Activated CD4-positive, alpha-beta T cell treated with anti-CD3 and anti-CD28 coated beads, Interleukin-2, amount 10 ng/mL, durations not matched to agents 7 days and 5 days (primary cell): ENCODE results near the gene OTOP1. TPM values are rescaled to one million over a fixed set of nuclear protein-coding genes. Genes with fewer than 3 reads are reported as not detected.
"Not testable (repeated sequence)": the region's sequence is repeated elsewhere in the genome, so short reads cannot be mapped to it uniquely, and the experiment has no call there.

Experiments used
- CTCF ChIA-PET: fragments of 350-600 bp; sonication (Branson Sonifier 250); formaldehyde crosslinking; loops from one replicate; lab custom pipeline; 2021; ENCODE audit warnings: antibody characterized with exemption; lab: Charles Lee
- POLR2A ChIA-PET: fragments of 350-600 bp; sonication (Branson Sonifier 250); formaldehyde crosslinking; loops from one replicate; lab custom pipeline; 2021; ENCODE audit warnings: antibody characterized with exemption; lab: Charles Lee
- DNase-seq: peaks from one replicate; pipeline ENCODE4 v3.0.0-alpha.2; 2020
- H3K27ac Mint-ChIP-seq: one replicate; pipeline ENCODE4 v1.8.0; 2021; ENCODE audit warnings: mild to moderate bottlenecking, moderate library complexity, mixed read lengths
- H3K27me3 Mint-ChIP-seq: one replicate; pipeline ENCODE4 v1.8.0; 2021; ENCODE audit warnings: mixed read lengths
- H3K36me3 Mint-ChIP-seq: one replicate; pipeline ENCODE4 v1.8.0; 2021; ENCODE audit warnings: low read depth, mixed read lengths
- H3K4me1 Mint-ChIP-seq: one replicate; pipeline ENCODE4 v1.8.0; 2021; ENCODE audit warnings: mixed read lengths
- H3K4me3 Mint-ChIP-seq: one replicate; pipeline ENCODE4 v1.8.0; 2021; ENCODE audit warnings: mild to moderate bottlenecking, moderate library complexity, mixed read lengths
- H3K9me3 Mint-ChIP-seq: one replicate; pipeline ENCODE4 v1.8.0; 2021; ENCODE audit warnings: mixed read lengths
- total RNA-seq, 2 experiments: library from RNA; stranded (reverse); gene quantifications; one replicate each; pipeline ENCODE4 v1.2.3, GENCODE V29; 2021

OTOP1 gene
- total RNA-seq, 2 experiments from 2014 or later, result not detected

DNA sequence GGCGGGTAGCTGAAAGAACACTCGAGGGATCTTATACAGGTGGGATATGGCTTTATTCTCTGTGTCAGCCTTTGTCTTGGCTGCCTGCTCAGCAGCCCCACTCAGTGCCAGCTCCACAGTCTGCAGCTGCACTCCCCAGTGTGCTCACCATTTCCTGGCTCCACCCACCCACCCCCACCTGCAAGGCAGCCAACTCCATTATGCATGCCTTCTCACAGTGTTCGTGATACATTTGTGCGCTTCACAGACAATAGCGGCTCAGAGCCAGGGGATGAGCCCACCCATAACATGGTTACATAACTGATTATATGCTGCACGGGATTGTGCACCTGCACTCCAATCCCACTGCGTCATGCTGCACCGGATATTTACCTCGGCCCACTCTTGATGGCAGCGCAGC lies 30.1 kb upstream of the OTOP1 start:
- peaks cover 2% of the 10 kb centered on the region for H3K27me3 Mint-ChIP-seq
- H3K4me1 Mint-ChIP-seq, result peaks cover 2% of the 10 kb centered on the region
- DNase-seq, result no peak
- ChIA-PET POLR2A (no interaction called here), CTCF (no interaction called here)
- no peaks in the 10 kb centered on the region for H3K9me3 Mint-ChIP-seq
- H3K36me3 Mint-ChIP-seq, result no peaks in the 10 kb centered on the region
- no peak overlapping the region for H3K27ac Mint-ChIP-seq
- H3K4me3 Mint-ChIP-seq, result no peak overlapping the region

DNA sequence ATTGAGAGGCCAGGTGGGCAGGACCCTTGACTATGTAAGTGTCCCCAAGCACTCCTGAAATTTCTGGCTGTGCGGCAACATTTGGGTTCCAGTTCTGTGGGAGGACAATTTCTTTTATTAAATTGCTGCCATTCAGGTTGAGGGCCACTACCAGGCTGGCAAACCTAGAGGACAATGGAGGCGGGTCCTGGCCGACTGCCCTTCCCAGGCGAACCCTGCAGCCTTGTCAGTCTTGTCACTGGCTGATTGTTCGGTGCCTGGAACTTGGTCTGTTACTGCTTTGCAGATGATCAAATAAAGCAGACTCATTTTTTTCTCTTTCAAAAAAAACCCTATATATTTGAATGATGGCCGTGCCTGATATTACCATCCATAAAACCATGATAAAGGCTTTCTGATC lies 27.9 kb upstream of the OTOP1 start:
- H3K4me1 Mint-ChIP-seq, result no peaks in the 10 kb centered on the region
- no peak for DNase-seq
- H3K36me3 Mint-ChIP-seq, result no peaks in the 10 kb centered on the region
- no peaks in the 10 kb centered on the region for H3K9me3 Mint-ChIP-seq
- H3K27me3 Mint-ChIP-seq, result peaks cover 2% of the 10 kb centered on the region
- no peak overlapping the region for H3K27ac Mint-ChIP-seq
- H3K4me3 Mint-ChIP-seq, result no peak overlapping the region
- POLR2A ChIA-PET, result no interaction called here
- CTCF ChIA-PET, result no interaction called here

DNA sequence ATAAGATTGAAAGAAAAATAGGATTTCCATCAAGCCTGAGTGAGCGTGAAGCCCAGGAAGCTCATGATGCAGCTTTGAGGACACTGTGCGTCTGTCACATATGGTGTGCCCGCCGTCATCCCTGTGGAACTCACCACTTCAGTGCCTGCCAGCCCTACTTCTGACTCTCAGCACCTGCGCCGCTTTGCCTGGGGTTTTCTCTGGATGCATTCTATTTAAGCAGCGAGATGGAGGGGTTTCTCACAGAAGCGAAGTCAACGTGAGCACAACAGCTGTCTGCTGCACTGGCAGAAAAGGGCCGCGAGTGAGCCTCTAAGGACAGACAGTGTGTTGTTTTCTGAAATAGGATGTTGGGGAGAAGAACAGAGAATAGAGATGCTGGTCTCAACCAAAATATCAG lies 27.5 kb upstream of the OTOP1 start:
- H3K27me3 Mint-ChIP-seq, result peaks cover 2% of the 10 kb centered on the region
- no peak for DNase-seq
- ChIA-PET CTCF (no interaction called here), POLR2A (no interaction called here)
- H3K27ac Mint-ChIP-seq, result no peak overlapping the region
- peaks cover under 1% of the 10 kb centered on the region for H3K4me1 Mint-ChIP-seq
- no peaks in the 10 kb centered on the region for H3K36me3 Mint-ChIP-seq
- H3K4me3 Mint-ChIP-seq, result no peak overlapping the region
- no peaks in the 10 kb centered on the region for H3K9me3 Mint-ChIP-seq

DNA sequence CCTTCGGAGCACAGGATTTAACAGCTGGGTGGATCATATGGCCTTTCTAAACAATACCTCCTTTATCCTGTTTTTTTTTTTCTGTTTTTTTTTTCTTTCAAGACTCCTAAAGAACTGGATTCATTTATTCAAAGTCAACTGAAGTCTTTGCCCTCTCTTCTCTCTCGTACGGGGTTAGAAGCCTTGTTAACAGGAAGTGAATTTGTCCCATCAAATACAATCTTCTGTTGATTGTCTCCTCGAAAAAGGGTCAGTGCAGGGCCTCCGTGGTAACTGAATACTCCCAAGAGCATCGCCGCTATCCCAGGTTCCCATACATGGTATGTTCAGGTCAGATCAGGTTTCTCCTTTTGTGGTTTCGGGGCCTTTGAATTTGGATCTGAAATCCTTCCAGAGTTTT lies 23.1 kb upstream of the OTOP1 start:
- ChIA-PET POLR2A (no interaction called here), CTCF (interaction anchor here (0.6 to 2.4 kb wide), 3 partner anchors 20 to 310 kb away, joined by 3 to 8 read pairs (median 4); no protein-coding TSS in a partner anchor)
- peaks cover 2% of the 10 kb centered on the region for H3K27me3 Mint-ChIP-seq
- H3K27ac Mint-ChIP-seq, result peak overlapping the region; percentile 10
- H3K4me1 Mint-ChIP-seq, result peaks cover 28% of the 10 kb centered on the region
- H3K36me3 Mint-ChIP-seq, result peaks cover 10% of the 10 kb centered on the region
- H3K4me3 Mint-ChIP-seq, result peak overlapping the region; percentile 2
- DNase-seq, result no peak
- H3K9me3 Mint-ChIP-seq, result no peaks in the 10 kb centered on the region

- H3K9me3 Mint-ChIP-seq, H3K27me3 Mint-ChIP-seq, DNase-seq: not testable (repeated sequence)
- Mint-ChIP-seq H3K4me3 (peak overlapping the region; percentile 91), H3K36me3 (peaks cover 15% of the 10 kb centered on the region), H3K27ac (peak overlapping the region; percentile 98), H3K4me1 (peaks cover 28% of the 10 kb centered on the region)
- CTCF ChIA-PET, result interaction anchor here (0.6 to 2.4 kb wide), 5 partner anchors 10 to 311 kb away, joined by 3 to 8 read pairs (median 4); no protein-coding TSS in a partner anchor
- POLR2A ChIA-PET, result interaction anchor here (1.9 kb wide), 1 partner anchor 41 kb away, joined by 9 read pairs; the partner anchor contains the start of genes LYAR and ZBTB49
These were observed 22.6 kb upstream of the OTOP1 start for GRCh38 chr4:4249342-4249741.

DNA sequence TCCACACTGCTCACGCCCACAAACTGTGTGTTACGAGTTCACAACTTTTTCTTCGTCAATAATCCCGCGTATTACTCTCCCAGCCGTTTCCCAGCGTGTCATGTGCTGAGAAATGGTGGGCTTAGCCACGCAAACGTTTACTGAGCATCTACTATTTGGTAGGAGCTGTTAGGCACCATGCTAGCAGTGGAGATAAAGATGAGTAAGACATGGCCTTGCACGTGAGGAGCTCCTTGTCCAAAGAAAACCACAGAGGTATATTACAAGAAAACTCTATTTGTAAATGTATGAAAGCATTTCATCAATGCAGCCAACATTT lies 22.1 kb upstream of the OTOP1 start:
- Mint-ChIP-seq H3K27ac (peak overlapping the region; percentile 98), H3K27me3 (no peaks in the 10 kb centered on the region), H3K9me3 (no peaks in the 10 kb centered on the region), H3K4me1 (peaks cover 28% of the 10 kb centered on the region), H3K4me3 (peak overlapping the region; percentile 91), H3K36me3 (peaks cover 15% of the 10 kb centered on the region)
- ChIA-PET POLR2A (interaction anchor here (1.9 kb wide), 1 partner anchor 41 kb away, joined by 9 read pairs; the partner anchor contains the start of genes LYAR and ZBTB49), CTCF (interaction anchor here (1.7 to 2.4 kb wide), 3 partner anchors 11 to 25 kb away, joined by 3 to 8 read pairs (median 7); no protein-coding TSS in a partner anchor)
- no peak for DNase-seq

DNA sequence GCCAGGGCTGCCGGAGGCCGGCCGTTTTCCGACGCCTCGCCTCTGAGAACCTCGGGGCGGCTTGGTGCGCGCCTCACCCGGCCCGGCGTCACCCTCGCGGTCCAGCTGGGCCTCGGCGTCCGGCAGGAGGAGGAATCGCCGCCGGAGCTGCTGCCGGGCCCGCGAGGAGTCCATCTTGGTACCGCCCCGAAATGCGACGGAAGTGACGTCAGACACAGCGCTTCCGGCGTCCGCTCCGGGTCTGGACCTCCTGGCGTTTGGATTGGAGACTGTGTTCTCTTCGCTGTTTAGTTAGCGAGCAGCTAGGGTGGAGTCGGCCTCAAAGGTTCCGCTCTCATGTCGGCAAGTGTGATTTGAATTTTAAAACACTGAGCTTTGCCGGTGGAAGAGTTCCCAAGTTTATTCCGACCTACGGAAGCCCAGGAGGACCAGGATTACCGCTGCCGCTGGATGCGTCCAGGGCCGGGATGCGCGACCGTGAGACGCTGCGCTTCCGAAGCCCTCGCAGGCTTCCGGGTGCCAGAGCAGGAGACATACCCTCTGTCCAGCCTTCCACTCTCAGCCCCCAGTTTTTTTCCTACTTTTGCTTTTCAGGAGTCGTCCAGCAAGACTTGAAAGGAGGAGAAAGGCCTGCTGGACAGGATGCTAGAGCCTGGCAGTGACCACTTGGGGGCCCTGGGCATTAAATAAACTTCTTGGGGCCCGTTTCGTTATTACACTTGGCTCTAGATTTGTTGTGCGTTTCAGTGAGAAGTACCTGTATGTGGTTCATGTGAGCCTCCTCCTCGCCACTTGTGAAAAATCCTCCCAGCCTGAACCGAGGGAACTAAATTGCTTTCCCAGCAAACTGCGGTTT lies 21.5 kb upstream of the OTOP1 start, which contains the start of gene TMEM128:
Gene TMEM128, minus strand, starts transcription at position 195 of the 856 bp plus-strand sequence. Its CDS starts 21 bp downstream, at position 174.
- POLR2A ChIA-PET, result interaction anchor here (1.9 kb wide), 1 partner anchor 42 kb away, joined by 9 read pairs; the partner anchor contains the start of genes LYAR and ZBTB49
- Mint-ChIP-seq H3K4me3 (peak within 1 kb of the TSS; percentile 91), H3K9me3 (no peaks in the 10 kb centered on the region), H3K4me1 (peaks cover 28% of the 10 kb centered on the region), H3K27me3 (no peaks in the 10 kb centered on the region), H3K36me3 (peaks cover 21% of the 10 kb centered on the region), H3K27ac (peak within 1 kb of the TSS; percentile 98)
- CTCF ChIA-PET, result interaction anchor here (0.7 to 2.4 kb wide), 4 partner anchors 11 to 294 kb away, joined by 3 to 8 read pairs (median 5); no protein-coding TSS in a partner anchor
- DNase-seq, result peak; percentile 93

GRCh38 chr4:4247696-4248028 lies 20.9 kb upstream of the OTOP1 start:
- POLR2A ChIA-PET, result interaction anchor here (1.9 kb wide), 1 partner anchor 42 kb away, joined by 9 read pairs; the partner anchor contains the start of genes LYAR and ZBTB49
- no peak for DNase-seq
- CTCF ChIA-PET, result interaction anchor here (0.7 to 2.4 kb wide), 4 partner anchors 12 to 295 kb away, joined by 3 to 8 read pairs (median 5); no protein-coding TSS in a partner anchor
- no peaks in the 10 kb centered on the region for H3K9me3 Mint-ChIP-seq
- peaks cover 28% of the 10 kb centered on the region for H3K4me1 Mint-ChIP-seq
- no peaks in the 10 kb centered on the region for H3K27me3 Mint-ChIP-seq
- peak overlapping the region; percentile 91 for H3K4me3 Mint-ChIP-seq
- H3K36me3 Mint-ChIP-seq, result peaks cover 21% of the 10 kb centered on the region
- H3K27ac Mint-ChIP-seq, result peak overlapping the region; percentile 98

DNA sequence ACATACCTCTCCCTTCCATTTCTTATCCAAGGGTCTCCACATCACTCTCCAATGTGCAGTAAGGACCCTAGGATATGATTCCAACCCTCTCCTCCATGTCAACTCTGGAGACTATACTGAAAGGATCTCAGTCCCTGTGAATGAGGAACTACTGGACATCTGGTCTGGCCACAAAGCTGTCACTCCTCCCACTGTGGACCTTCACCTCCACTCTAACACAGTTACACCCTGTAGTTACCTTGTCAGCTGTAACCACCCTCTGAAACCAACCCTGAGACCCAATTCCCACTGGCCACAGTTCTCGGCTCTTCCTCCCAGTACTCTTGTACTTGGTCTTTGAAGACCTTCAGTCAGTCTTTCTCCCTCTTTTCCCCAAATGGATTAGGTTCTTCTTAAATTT lies 18.4 kb upstream of the OTOP1 start:
- no peak for DNase-seq
- no peak overlapping the region for H3K27ac Mint-ChIP-seq
- H3K9me3 Mint-ChIP-seq, result no peaks in the 10 kb centered on the region
- no peak overlapping the region for H3K4me3 Mint-ChIP-seq
- ChIA-PET POLR2A (no interaction called here), CTCF (no interaction called here)
- H3K27me3 Mint-ChIP-seq, result no peaks in the 10 kb centered on the region
- peaks cover 28% of the 10 kb centered on the region for H3K4me1 Mint-ChIP-seq
- H3K36me3 Mint-ChIP-seq, result peaks cover 31% of the 10 kb centered on the region

DNA sequence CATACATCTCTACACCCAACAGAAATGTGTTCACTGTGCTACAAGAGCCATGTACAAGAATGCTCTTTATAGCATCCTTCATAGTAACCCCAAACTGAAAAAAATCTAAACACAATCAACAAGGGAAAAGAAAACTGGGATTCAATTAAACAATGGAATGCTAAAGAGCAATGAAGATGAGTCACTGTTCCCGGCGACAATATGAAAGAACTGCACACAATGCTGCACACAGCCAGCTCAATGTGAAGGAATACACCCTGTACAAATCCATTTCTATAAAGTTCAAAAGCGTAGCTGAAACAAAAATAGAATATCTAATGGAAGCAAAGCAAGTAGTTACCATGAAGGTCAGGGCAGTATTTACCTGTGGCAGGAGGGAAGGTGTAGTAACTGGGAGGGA lies 12.8 kb upstream of the OTOP1 start:
- H3K27me3 Mint-ChIP-seq, H3K9me3 Mint-ChIP-seq, POLR2A ChIA-PET, H3K4me1 Mint-ChIP-seq, CTCF ChIA-PET, H3K4me3 Mint-ChIP-seq, H3K27ac Mint-ChIP-seq, DNase-seq: not testable (repeated sequence)
- peaks cover 48% of the 10 kb centered on the region for H3K36me3 Mint-ChIP-seq

DNA sequence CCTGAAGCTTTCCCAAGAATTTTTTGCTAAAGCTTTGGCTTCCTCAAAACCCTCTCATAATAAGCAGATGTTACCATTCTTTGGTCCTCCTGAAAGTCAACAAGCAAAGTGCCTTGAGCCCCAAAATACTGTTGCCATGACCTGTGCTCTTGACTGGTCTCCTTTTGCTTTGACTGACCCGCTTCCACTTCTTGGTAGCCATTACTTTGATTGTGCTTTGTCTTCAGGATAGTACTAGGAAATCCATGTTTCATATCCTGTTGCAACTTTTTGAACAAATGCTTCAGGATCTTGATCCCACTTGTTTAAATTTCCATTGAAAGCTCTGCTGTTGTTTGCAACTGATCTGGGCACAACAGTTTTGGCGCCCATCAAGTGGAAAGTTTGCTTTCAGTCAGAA lies 6.9 kb upstream of the OTOP1 start:
- peaks cover 4% of the 10 kb centered on the region for H3K9me3 Mint-ChIP-seq
- POLR2A ChIA-PET, result no interaction called here

DNA sequence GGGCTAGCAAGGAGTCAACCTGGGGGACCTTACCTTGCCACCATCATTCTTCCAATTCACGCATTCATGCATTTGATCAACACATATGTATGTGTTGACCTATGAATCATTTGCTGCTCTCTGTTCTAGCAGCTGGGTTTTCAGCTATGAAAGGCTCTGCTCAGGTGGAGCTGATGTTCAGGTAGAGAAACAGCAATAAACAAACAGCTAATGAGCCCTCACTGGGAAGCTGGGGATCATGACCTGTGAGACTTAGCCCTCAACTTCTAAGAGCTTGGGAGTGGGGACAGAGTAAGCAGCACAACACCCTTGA lies 1.6 kb upstream of the OTOP1 start:
- POLR2A ChIA-PET, result no interaction called here
- no peak for DNase-seq
- Mint-ChIP-seq H3K27ac (no peak overlapping the region), H3K27me3 (peaks cover 57% of the 10 kb centered on the region), H3K4me1 (peaks cover 6% of the 10 kb centered on the region), H3K4me3 (no peak overlapping the region), H3K36me3 (peaks cover 3% of the 10 kb centered on the region), H3K9me3 (no peaks in the 10 kb centered on the region)
- CTCF ChIA-PET, result no interaction called here

More for the DNA sequence above, 6.9 kb upstream of the OTOP1 start:
- no peak for DNase-seq
- H3K27me3 Mint-ChIP-seq, result peaks cover 16% of the 10 kb centered on the region
- CTCF ChIA-PET, result no interaction called here
- no peaks in the 10 kb centered on the region for H3K4me1 Mint-ChIP-seq
- H3K36me3 Mint-ChIP-seq, result peaks cover 23% of the 10 kb centered on the region
- H3K27ac Mint-ChIP-seq, result no peak overlapping the region
- no peak overlapping the region for H3K4me3 Mint-ChIP-seq
